Measurements from ENCODE around the gene GTF3C5.
"Not testable (repeated sequence)": the region's sequence is repeated elsewhere in the genome, so short reads cannot be mapped to it uniquely, and the experiment has no call there.

The GTF3C5 gene, protein sequence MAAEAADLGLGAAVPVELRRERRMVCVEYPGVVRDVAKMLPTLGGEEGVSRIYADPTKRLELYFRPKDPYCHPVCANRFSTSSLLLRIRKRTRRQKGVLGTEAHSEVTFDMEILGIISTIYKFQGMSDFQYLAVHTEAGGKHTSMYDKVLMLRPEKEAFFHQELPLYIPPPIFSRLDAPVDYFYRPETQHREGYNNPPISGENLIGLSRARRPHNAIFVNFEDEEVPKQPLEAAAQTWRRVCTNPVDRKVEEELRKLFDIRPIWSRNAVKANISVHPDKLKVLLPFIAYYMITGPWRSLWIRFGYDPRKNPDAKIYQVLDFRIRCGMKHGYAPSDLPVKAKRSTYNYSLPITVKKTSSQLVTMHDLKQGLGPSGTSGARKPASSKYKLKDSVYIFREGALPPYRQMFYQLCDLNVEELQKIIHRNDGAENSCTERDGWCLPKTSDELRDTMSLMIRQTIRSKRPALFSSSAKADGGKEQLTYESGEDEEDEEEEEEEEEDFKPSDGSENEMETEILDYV

GRCh38 chr9:133030317-133031129, at the start of gene GTF3C5:
Gene GTF3C5 (plus strand): TSS chr9:133030997. CDS start chr9:133031012, 15 bp downstream.
- peak; percentile 90 for DNase-seq

DNA sequence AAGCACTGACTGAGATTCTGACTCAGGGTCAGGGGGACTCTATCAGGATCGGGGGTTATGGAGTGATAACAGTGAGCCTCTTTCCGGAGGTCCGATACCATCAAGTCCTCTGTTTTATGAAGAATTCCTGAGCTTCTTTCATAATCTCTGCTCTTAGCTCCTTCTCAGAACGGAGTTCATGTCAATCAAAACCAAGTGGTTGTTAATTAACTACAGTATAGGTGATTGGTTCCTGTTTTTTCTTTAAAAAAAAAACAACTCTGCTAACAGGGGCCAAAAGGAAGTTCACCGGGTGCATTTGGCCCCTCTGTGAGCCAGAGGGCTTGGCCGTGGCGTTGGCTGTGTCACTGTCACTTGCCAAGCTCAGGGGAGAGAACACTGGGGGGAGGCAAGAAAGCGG, 48.3 kb upstream of the GTF3C5 start:
- DNase-seq = no peak

DNA sequence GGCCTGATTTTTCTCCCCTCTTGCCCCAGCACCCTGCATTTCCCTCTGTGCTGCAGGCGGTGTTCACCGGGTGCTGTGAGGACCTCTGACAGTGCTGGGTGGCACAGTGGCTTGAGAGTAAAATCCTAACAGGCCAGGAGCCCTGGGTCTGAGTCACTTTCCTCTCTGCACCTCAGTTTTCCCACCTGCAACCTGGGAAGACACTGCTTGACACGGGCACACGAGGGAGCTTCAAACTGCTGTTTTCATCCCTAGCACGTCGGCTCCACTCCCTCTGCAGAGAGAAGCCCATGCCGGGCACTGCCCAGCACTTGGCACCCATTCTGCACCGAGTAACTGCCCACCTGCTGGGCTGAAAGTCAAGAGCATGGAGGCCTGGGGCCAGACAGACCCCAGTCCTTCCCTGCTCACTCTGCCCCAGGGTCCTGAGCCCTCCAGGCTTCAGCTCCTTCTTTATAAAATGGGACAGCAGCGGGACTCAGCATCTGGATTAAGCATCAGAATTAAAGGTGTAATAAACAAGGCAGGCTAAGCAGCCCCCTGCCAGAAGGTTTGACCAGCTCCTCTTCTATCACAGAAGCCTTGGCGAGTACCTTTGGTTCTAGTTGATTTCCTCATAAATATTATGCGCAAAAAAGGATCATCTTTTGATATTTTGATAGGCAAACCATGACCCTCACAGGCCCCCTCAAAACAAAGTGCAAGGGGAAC, 47.2 kb upstream of the GTF3C5 start:
- DNase-seq = no peak

DNA sequence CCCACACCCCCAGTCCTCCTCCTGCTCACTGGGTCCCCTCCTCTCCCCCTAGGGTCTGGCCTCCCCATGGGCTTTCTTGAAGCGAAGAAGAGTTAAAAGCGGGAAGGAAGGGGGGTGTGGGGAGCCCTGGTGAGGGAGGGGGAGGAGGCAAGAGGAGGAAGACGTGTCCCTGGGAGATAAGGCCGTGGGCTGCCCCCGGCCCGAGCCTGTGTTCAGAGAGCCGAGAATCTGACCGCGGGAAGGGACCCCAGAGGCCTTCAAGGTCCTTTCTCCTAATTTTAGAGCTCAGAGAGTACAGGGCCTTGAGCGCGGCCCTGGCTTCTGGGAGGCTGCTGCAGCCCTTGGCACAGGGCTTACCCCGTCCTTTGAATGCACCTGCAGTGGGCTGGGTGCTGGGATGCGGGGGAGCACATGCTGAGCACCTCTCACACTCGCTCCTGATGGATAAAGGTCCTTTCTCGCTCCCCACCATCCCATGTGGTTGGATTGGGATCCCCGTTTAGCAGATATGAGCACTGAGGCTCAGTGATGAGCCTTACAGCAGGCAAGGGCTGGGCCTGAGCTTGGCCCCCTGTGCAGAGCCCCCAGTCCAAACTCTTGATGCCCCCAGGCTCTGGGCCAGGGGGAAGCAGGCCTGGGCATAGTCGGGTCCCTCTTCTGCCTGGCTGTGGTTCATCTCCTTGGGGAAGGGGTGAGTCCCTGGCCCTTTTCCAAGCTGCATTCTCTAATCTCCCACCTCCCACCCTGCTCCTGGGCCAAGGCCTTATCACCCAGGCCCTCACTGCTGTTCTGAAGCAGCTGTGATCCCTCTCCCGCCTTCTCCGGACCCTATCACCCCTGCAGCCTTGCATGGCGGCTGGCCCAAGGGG, 46.4 kb upstream of the GTF3C5 start:
- no peak for DNase-seq

- no peak for DNase-seq
Measured at GRCh38 chr9:132985071-132985350, 45.8 kb upstream of the GTF3C5 start.

DNA sequence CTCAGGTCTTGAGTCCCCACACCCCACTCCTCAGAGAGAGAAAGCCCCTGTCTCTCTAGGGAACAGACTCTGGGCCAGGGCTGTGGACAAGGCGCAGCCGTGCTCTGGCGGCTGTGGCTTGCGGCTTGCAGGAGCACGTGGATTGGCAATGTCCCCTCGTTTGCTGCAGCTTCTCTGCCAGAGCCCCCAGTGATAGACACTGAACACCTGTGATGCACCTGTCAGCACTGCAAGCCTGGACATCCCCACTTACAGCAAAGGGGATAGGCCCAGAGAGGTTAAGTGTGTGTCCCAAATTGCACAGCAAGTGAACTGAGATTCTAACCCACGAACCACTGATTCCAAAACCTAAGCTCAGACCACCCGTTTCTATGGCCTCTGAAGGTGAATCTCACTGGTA, 45.3 kb upstream of the GTF3C5 start:
- no peak for DNase-seq

DNA sequence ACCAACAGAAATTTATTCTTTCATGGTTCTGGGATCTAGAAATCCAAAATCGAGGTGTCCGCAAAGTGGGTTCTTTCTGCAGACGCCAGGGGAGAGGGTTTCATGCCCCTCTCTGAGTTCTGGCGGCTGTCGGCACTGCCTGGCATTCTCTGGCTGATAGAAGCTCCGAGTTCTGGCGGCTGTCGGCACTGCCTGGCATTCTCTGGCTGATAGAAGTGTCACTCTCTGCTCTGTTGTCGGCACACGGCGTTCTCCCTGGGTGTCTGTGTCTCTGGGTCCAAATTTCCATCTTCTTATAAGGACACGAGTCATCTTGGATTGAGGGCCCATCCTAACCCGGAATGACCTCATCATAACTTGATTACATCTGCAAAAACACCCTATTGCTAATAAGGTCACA, 44.7 kb upstream of the GTF3C5 start:
- DNase-seq = no peak

DNA sequence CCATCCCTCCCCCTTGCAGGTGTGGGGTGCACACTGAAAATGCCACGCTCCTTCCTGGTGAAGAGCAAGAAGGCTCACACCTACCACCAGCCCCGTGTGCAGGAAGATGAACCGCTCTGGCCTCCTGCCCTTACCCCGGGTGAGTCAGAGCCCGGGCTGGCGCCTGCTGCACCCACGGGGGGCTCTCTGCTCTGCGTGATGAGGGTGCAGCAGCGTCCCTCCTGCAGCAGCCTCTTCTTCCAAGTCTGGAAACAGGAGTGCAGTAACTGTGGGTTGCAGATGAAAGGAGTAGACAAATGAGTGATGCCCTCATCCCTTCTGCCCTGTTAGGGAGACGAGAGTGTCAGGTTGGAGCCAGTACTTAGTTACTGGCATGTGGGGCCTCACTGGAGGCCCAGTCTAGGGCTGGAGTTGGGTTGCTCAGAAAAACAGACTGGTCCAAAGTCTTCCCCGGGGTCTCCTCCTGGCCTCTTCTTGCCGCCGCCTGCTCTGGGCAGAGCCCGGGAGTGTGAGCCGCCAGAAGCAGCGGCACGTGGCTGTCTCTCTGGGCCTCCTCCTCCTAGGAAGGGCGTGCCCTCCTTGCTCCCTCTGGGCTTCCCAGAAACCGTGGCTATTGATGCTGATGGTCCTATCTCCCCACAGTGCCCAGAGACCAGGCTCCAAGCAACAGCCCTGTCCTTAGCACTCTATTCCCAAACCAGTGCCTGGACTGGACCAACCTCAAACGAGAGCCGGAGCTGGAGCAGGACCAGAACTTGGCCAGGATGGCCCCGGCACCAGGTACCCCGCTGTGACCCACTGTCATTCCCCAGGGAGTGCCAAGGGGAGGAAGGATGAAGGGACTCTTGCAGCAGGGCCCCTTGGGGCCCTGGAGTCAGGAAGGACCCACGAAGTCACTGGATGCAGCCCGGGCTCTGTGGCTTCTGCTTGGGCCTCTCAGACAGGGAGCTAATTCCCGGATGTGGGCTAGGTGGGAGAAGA, 43.9 kb upstream of the GTF3C5 start:
- DNase-seq = no peak

- no peak for DNase-seq
Measured at GRCh38 chr9:132988244-132989013, 42.4 kb upstream of the GTF3C5 start.

DNA sequence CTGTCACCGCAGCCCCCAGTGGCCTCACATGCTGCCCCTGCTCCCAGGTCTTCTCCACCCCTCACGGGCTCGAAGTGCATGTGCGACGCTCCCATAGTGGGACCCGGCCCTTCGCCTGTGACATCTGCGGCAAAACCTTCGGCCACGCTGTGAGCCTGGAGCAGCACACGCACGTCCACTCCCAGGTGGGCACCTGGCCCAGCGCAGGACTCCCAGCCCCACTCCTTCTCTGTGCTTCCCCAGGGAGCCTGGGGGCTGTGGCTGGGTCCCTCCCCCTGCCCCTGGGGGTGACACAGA, 41.8 kb upstream of the GTF3C5 start:
- no peak for DNase-seq

DNA sequence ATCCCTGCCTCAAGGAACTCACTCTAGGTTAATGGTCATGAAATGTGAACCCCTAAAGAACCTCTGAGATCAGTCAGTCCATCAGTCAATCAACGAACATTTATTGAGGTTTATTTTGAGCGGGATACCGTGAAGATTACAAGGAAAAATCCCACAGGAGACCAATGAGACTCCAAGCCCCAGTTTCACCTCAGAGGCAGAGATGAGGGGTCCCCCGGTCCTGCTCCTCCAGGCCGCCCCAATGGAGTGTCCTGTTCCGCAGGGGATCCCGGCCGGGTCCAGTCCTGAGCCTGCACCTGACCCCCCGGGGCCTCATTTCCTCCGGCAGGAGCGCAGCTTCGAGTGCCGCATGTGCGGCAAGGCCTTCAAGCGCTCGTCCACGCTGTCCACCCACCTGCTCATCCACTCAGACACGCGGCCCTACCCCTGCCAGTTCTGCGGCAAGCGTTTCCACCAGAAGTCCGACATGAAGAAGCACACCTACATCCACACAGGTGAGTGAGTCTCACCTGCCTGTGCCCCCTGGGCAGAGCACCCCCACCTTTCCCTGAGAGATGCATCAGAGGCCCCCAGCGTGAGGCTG, 41.3 kb upstream of the GTF3C5 start:
- DNase-seq = no peak

DNA sequence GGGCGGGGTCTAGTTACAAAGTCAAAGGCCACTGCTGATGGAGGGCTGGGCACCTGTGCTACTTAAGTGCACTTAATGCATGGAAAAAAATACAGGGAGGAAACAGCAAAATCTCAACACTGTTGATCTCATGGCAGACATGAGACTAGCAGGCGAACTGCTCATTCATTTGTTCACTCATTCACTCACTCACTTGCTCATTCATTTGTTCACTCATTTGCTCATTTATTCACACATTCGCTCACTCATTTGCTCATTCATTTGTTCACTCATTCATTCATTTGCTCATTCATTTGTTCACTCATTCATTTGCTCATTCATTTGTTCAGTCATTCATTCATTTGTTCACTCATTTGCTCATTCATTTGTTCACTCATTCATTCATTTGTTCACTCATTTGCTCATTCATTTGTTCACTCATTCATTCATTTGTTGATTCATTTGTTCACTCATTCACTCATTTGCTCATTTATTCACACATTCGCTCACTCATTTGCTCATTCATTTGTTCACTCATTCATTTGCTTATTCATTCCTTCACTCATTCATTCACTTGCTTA, 40.7 kb upstream of the GTF3C5 start:
- DNase-seq = not testable (repeated sequence)

DNA sequence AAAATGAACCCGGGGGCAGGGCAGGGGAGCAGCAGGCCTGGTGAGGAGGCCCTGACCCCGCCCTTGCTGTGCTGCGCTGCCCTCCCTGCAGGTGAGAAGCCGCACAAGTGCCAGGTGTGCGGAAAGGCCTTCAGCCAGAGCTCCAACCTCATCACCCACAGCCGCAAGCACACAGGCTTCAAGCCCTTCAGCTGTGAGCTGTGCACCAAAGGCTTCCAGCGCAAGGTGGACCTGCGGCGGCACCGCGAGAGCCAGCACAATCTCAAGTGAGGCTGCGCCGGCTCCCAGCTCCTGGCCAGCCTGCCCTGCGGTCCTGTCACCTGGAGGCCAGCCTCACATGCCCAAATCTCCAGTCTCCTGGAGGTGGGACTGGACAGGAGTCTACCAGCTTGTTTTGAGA, 40.0 kb upstream of the GTF3C5 start:
- no peak for DNase-seq

GRCh38 chr9:132991351-132992300, 39.2 kb upstream of the GTF3C5 start:
- DNase-seq = no peak

GRCh38 chr9:132993511-132993939, 37.3 kb upstream of the GTF3C5 start:
- DNase-seq = no peak

GRCh38 chr9:132994410-132995120, 36.2 kb upstream of the GTF3C5 start:
- DNase-seq = no peak

GRCh38 chr9:132995121-132995420, 35.7 kb upstream of the GTF3C5 start:
- DNase-seq = no peak

GRCh38 chr9:132995879-132996278, 34.9 kb upstream of the GTF3C5 start:
- no peak for DNase-seq

All from T1000 (cell line).